Left kidney (tissue), 2 donors: ENCODE results near the gene HNRNPC. TPM values are rescaled to one million over a fixed set of nuclear protein-coding genes. Genes with fewer than 3 reads are reported as not detected.
A peak's percentile ranks its signal among the peaks of the same experiment; 100 is the strongest.
"Not testable (repeated sequence)": the region's sequence is repeated elsewhere in the genome, so short reads cannot be mapped to it uniquely, and the experiment has no call there.

Source experiments
- DNase-seq: peaks from one replicate; pipeline ENCODE4 v3.0.0-alpha.2; 2013
- polyA plus RNA-seq: library from polyadenylated mRNA; unstranded; fragments of 120-200 nt; gene quantifications from one replicate; pipeline ENCODE4 v1.2.1, GENCODE V29; 2013; ENCODE audit not compliant: insufficient read length

The HNRNPC gene
- polyA plus RNA-seq, 1 donor: 908 TPM

- no peak for DNase-seq
Observed at GRCh38 chr14:21197418-21198205, 71.6 kb downstream of the HNRNPC start.

- DNase-seq: no peak
Observed at GRCh38 chr14:21194597-21194996, 74.6 kb downstream of the HNRNPC start.

- no peak for DNase-seq
Observed at GRCh38 chr14:21192875-21193535, 76.2 kb downstream of the HNRNPC start.

- no peak for DNase-seq
Observed at GRCh38 chr14:21192447-21192822, 76.8 kb downstream of the HNRNPC start.

- DNase-seq: peak; percentile 53
Observed at GRCh38 chr14:21191809-21192446, 77.3 kb downstream of the HNRNPC start.

- DNase-seq: no peak
Observed at GRCh38 chr14:21191261-21191808, 77.9 kb downstream of the HNRNPC start.

GRCh38 chr14:21185491-21185890, 83.8 kb downstream of the HNRNPC start:
- DNase-seq: peak; percentile 14

GRCh38 chr14:21184254-21184653, 85.0 kb downstream of the HNRNPC start:
- no peak for DNase-seq

GRCh38 chr14:21182166-21182565, 87.1 kb downstream of the HNRNPC start:
- no peak for DNase-seq

- no peak for DNase-seq
Observed at GRCh38 chr14:21171128-21171527, 98.1 kb downstream of the HNRNPC start.

- no peak for DNase-seq
Observed at GRCh38 chr14:21169573-21169972, 99.7 kb downstream of the HNRNPC start.

GRCh38 chr14:21168055-21168454, 101.2 kb downstream of the HNRNPC start:
- no peak for DNase-seq

GRCh38 chr14:21165670-21166069, 103.6 kb downstream of the HNRNPC start:
- not testable (repeated sequence) for DNase-seq

GRCh38 chr14:21165002-21165605, 104.1 kb downstream of the HNRNPC start:
- not testable (repeated sequence) for DNase-seq

GRCh38 chr14:21163871-21164291, 105.4 kb downstream of the HNRNPC start:
- peak; percentile 25 for DNase-seq

- DNase-seq: no peak
Observed at GRCh38 chr14:21162081-21162480, 107.2 kb downstream of the HNRNPC start.

- no peak for DNase-seq
Observed at GRCh38 chr14:21160061-21160610, 109.1 kb downstream of the HNRNPC start.

Other genes with a start within 250 kb of the HNRNPC start
- gene NDRG2, start 244.4 kb downstream of the HNRNPC start, polyA plus RNA-seq: 175 TPM
- gene TPPP2, start 239.2 kb downstream of the HNRNPC start, polyA plus RNA-seq: 2.7 TPM
- 0.68 TPM for gene RNASE13, start 234.6 kb downstream of the HNRNPC start, polyA plus RNA-seq
- gene RNASE7, start 227.1 kb downstream of the HNRNPC start, polyA plus RNA-seq: 0.55 TPM
- not detected for gene RNASE8, start 211.6 kb downstream of the HNRNPC start, polyA plus RNA-seq
- gene ARHGEF40, start 199.1 kb downstream of the HNRNPC start, polyA plus RNA-seq: 82.7 TPM
- 22.8 TPM for gene ZNF219, start 170.8 kb downstream of the HNRNPC start, polyA plus RNA-seq
- 1.3 TPM for gene TMEM253, start 168.4 kb downstream of the HNRNPC start, polyA plus RNA-seq
- gene OR5AU1, start 113.4 kb downstream of the HNRNPC start, polyA plus RNA-seq: 0.05 TPM
- 0.58 TPM for gene RPGRIP1, start 10.6 kb upstream of the HNRNPC start, polyA plus RNA-seq
- gene SUPT16H, start 114.6 kb upstream of the HNRNPC start, polyA plus RNA-seq: 165 TPM
- 85.3 TPM for gene CHD8, start 186.7 kb upstream of the HNRNPC start, polyA plus RNA-seq
- 51.6 TPM for gene RAB2B, start 207.5 kb upstream of the HNRNPC start, polyA plus RNA-seq
- 63.6 TPM for gene TOX4, start 207.8 kb upstream of the HNRNPC start, polyA plus RNA-seq
- gene METTL3, start 241.9 kb upstream of the HNRNPC start, polyA plus RNA-seq: 118 TPM